ENCODE measurements around the gene FDXR.

DNA sequence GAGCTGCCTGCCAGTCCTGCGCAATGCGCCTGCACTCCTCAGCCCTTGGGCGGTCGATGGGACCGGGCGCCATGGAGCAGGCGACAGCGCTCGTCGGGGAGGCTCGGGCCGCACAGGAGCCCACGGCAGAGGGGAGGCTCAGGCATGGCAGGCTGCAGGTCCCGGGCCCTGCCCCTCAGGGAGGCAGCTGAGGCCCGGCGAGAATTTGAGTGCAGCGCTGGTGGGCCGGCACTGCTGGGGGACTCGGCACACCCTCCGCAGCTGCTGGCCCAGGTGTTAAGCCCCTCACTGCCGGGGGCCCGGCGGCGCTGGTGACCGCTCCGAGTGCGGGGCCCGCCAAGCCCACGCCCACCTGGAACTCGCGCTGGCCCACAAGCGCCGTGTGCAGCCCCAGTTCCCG, 34.2 kb upstream of the FDXR start:
- TF ChIP-seq ZNF384 (IDR thresholded peaks at IDR 0.05) (no peak), SUZ12 (IDR thresholded peaks at IDR 0.05) (no peak), SP1 (IDR thresholded peaks at IDR 0.05) (no peak), FOXM1 (IDR thresholded peaks at IDR 0.05; ENCODE audit: borderline replicate concordance) (no peak), FOXA1 (IDR thresholded peaks at IDR 0.05) (no peak), ELF4 (IDR thresholded peaks at IDR 0.05) (no peak), ARNT (IDR thresholded peaks at IDR 0.05) (no peak), LEF1 (IDR thresholded peaks at IDR 0.05; ENCODE audit: borderline replicate concordance) (no peak)
- TF ChIP-seq, protein P1, sequence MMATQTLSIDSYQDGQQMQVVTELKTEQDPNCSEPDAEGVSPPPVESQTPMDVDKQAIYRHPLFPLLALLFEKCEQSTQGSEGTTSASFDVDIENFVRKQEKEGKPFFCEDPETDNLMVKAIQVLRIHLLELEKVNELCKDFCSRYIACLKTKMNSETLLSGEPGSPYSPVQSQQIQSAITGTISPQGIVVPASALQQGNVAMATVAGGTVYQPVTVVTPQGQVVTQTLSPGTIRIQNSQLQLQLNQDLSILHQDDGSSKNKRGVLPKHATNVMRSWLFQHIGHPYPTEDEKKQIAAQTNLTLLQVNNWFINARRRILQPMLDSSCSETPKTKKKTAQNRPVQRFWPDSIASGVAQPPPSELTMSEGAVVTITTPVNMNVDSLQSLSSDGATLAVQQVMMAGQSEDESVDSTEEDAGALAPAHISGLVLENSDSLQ (IDR thresholded peaks at IDR 0.05) = no peak
